Spleen (tissue), 11 donors: ENCODE measurements around the gene RPL23. TPM values are rescaled to one million over a fixed set of nuclear protein-coding genes. Genes with fewer than 3 reads are reported as not detected.

Experiments used
- DNase-seq: peaks from one replicate; pipeline ENCODE4 v3.0.0-alpha.2; 2020
- H3K27ac ChIP-seq, 8 donors: fragments of 200-600 bp; sonication (generic) in 7 of 8; 1 replicate in 4 of 8; 2 replicates in 4 of 8; pipeline versions ENCODE4 v1.5.0 to v1.8.0; 2016 to 2021; ENCODE audit warnings: inconsistent platforms in 4 of 8, mild to moderate bottlenecking in 4 of 8, moderate library complexity in 1 of 8
- H3K27me3 ChIP-seq, 7 donors: fragments of 200-600 bp; sonication (generic) in 6 of 7; replicated peaks in 1 of 7; 1 replicate in 4 of 7; 2 replicates in 3 of 7; pipeline versions ENCODE4 v1.5.0 to v1.8.0; 2016 to 2021; ENCODE audit warnings: inconsistent platforms in 3 of 7, mild to moderate bottlenecking in 1 of 7
- H3K36me3 ChIP-seq, 6 donors: fragments of 200-600 bp; sonication (generic) in 5 of 6; 1 replicate in 4 of 6; 2 replicates in 2 of 6; pipeline versions ENCODE4 v1.5.0 to v1.8.0; 2016 to 2021; ENCODE audit warnings: inconsistent platforms in 2 of 6
- H3K4me1 ChIP-seq, 6 donors: fragments of 200-600 bp; sonication (generic) in 5 of 6; 1 replicate in 3 of 6; 2 replicates in 3 of 6; pipeline versions ENCODE4 v1.5.0 to v1.8.0; 2016 to 2021; ENCODE audit warnings: inconsistent platforms in 3 of 6
- H3K4me3 ChIP-seq, 8 donors: fragments of 200-600 bp; sonication (generic) in 7 of 8; 1 replicate in 4 of 8; 2 replicates in 4 of 8; pipeline versions ENCODE4 v1.5.0 to v1.8.0; 2016 to 2021; ENCODE audit warnings: inconsistent platforms in 4 of 8, mild to moderate bottlenecking in 4 of 8, moderate library complexity in 2 of 8
- H3K9me3 ChIP-seq, 8 donors: fragments of 200-600 bp; sonication (generic) in 7 of 8; 1 replicate in 4 of 8; 2 replicates in 4 of 8; pipeline versions ENCODE4 v1.5.0 to v1.8.0; 2016 to 2021; ENCODE audit warnings: inconsistent platforms in 4 of 8
- CTCF ChIP-seq, 11 experiments: fragments of 200-600 bp in 7 of 11; fragments of 450-650 bp in 4 of 11; sonication (generic) in 4 of 11; IDR thresholded peaks in 8 of 11; conservative IDR thresholded peaks in 3 of 11; 1 replicate in 7 of 11; 2 replicates in 4 of 11; pipeline versions ENCODE4 v1.4.0 to v1.8.0; 2016 to 2021; ENCODE audit warnings: antibody characterized with exemption in 11 of 11, inconsistent platforms in 4 of 11, mild to moderate bottlenecking in 1 of 11
- POLR2A ChIP-seq, 3 donors: fragments of 450-650 bp; IDR thresholded peaks; one replicate each; pipeline ENCODE4 v1.5.1; 2017; ENCODE audit warnings: antibody characterized with exemption in 3 of 3, mild to moderate bottlenecking in 1 of 3
- POLR2AphosphoS5 ChIP-seq, 3 donors: sonication (generic); formaldehyde crosslinking; IDR thresholded peaks; one replicate each; pipeline ENCODE4 v1.5.1; 2017; ENCODE audit warnings: antibody characterized with exemption in 3 of 3
- WGBS, 5 donors: extraction: QIAGEN DNeasy Blood & Tissue Kit in 3 of 5; methylation state at CpG; one replicate each; pipeline versions ENCODE4 v1.1.5 to v1.1.7; 2013 to 2018; 5-methylcytosine and 5-hydroxymethylcytosine counted together
- intact Hi-C: fragments of 100-400 bp; cut with DNase I; formaldehyde crosslinking; loops from one replicate; pipeline ENCODE4 v1.15.0; 2023; ENCODE audit warnings: low total_unique reads
- polyA plus RNA-seq, 3 donors: library from polyadenylated mRNA; stranded (reverse); fragments of 200-250 nt; gene quantifications; one replicate each; pipeline ENCODE4 v1.2.1, GENCODE V29; 2013
- total RNA-seq, 7 donors: library from RNA; depleted of rRNA in 3 of 7; stranded (reverse); fragments of >200 nt in 3 of 7; fragmentation: NEBNext Ultra II Directional in 4 of 7; extraction: Animal tissue kit (Norgen Biotek cat#: 25700) in 4 of 7; gene quantifications; one replicate each; pipeline versions ENCODE4 v1.1.0 to v1.2.1, GENCODE V29; 2016 to 2021
- donor health status: healthy with polysubstance abuse.
- donor health status: DM: no; HTN: no; CAD: no; lungs with moderate emphysema.
- donor health status: DM: no; HTN: no; CAD: no.
- donor health status: Bipolar disorder and iron deficiency.
- donor health status: healthy.
- donor health status: DM: no; HTN: no; CAD: no.
- donor health status: DM: yes; HTN: yes; CAD: no.

Gene RPL23
- total and polyA plus RNA-seq, 10 donors, result 1,006 to 6,883 (median 1,760) TPM

GRCh38 chr17:38881600-38882191 is 28.2 kb upstream of the RPL23 start:
- H3K27me3 ChIP-seq, result no peaks in the 10 kb centered on the region
- intact Hi-C loops, result no loop called here
- DNase-seq, result no peak
- H3K9me3 ChIP-seq, result no peaks in the 10 kb centered on the region
- TF ChIP-seq CTCF (IDR thresholded peaks at IDR 0.05 in 8 of 11, conservative IDR thresholded peaks at IDR 0.05 in 3 of 11), result no peak
- peak; percentile 55 to 79 (median 75) for TF ChIP-seq POLR2AphosphoS5 (IDR thresholded peaks at IDR 0.05)
- no peak for TF ChIP-seq POLR2A (IDR thresholded peaks at IDR 0.05)
- peak overlapping the region in 7 of 8 donors; percentile 3 to 84 (median 52) for H3K27ac ChIP-seq
- WGBS, 5 donors, result 32 to 47% (median 44%) methylated on average over 4 to 8 of the region's 8 CpGs
- H3K36me3 ChIP-seq, result peaks cover 0 to 89% (median 48%) of the 10 kb centered on the region in 6 donors
- no peak overlapping the region for H3K4me3 ChIP-seq
- H3K4me1 ChIP-seq, result peaks cover 73 to 100% (median 98%) of the 10 kb centered on the region in 6 donors

GRCh38 chr17:38879878-38880665 is 26.6 kb upstream of the RPL23 start:
- peaks cover 0 to 89% (median 46%) of the 10 kb centered on the region in 6 donors for H3K36me3 ChIP-seq
- TF ChIP-seq POLR2AphosphoS5 (IDR thresholded peaks at IDR 0.05), result no peak
- TF ChIP-seq POLR2A (IDR thresholded peaks at IDR 0.05), result no peak
- no peaks in the 10 kb centered on the region for H3K9me3 ChIP-seq
- no peaks in the 10 kb centered on the region for H3K27me3 ChIP-seq
- no peak for DNase-seq
- peaks cover 78 to 100% (median 98%) of the 10 kb centered on the region in 6 donors for H3K4me1 ChIP-seq
- peak overlapping the region in 2 of 8 donors; percentile 2 to 6 for H3K4me3 ChIP-seq
- H3K27ac ChIP-seq, result peak overlapping the region in 7 of 8 donors; percentile 3 to 84 (median 52)
- intact Hi-C loops, result no loop called here
- 33 to 57% (median 48%) methylated on average over 5 to 6 of the region's 6 CpGs for WGBS, 5 donors

- 23 to 62% (median 40%) methylated on average over 6 to 7 of the region's 7 CpGs for WGBS, 5 donors
- Histone ChIP-seq H3K27me3 (no peaks in the 10 kb centered on the region), H3K27ac (peak overlapping the region in 7 of 8 donors; percentile 35 to 97 (median 70)), H3K4me1 (peaks cover 79 to 100% (median 98%) of the 10 kb centered on the region in 6 donors), H3K4me3 (peak overlapping the region in 1 of 8 donors; percentile 31), H3K9me3 (no peaks in the 10 kb centered on the region), H3K36me3 (peaks cover 0 to 100% (median 46%) of the 10 kb centered on the region in 6 donors)
- intact Hi-C loops, result no loop called here
- no peak for TF ChIP-seq POLR2A (IDR thresholded peaks at IDR 0.05)
- peak in 1 of 11 experiments; percentile 28 for TF ChIP-seq CTCF (IDR thresholded peaks at IDR 0.05 in 8 of 11, conservative IDR thresholded peaks at IDR 0.05 in 3 of 11)
- peak in 2 of 3 donors; percentile 49 to 66 for TF ChIP-seq POLR2AphosphoS5 (IDR thresholded peaks at IDR 0.05)
- peak; percentile 90 for DNase-seq
These were observed 23.8 kb upstream of the RPL23 start for GRCh38 chr17:38877130-38877851.

- H3K4me1 ChIP-seq, result peaks cover 70 to 100% (median 93%) of the 10 kb centered on the region in 6 donors
- H3K4me3 ChIP-seq, result peak overlapping the region in 1 of 8 donors; percentile 12
- peak overlapping the region in 5 of 8 donors; percentile 58 to 99 (median 98) for H3K27ac ChIP-seq
These were observed 22.1 kb upstream of the RPL23 start for GRCh38 chr17:38875477-38876075.

More at GRCh38 chr17:38875477-38876075, 22.1 kb upstream of the RPL23 start:
- Histone ChIP-seq H3K36me3 (peaks cover 0 to 88% (median 29%) of the 10 kb centered on the region in 6 donors), H3K9me3 (no peaks in the 10 kb centered on the region), H3K27me3 (no peaks in the 10 kb centered on the region)
- no peak for DNase-seq
- WGBS, 5 donors, result 62 to 82% (median 77%) methylated on average over 5 of the region's 5 CpGs
- intact Hi-C loops, result no loop called here
- TF ChIP-seq CTCF (IDR thresholded peaks at IDR 0.05 in 8 of 11, conservative IDR thresholded peaks at IDR 0.05 in 3 of 11) (no peak), POLR2A (IDR thresholded peaks at IDR 0.05) (no peak), POLR2AphosphoS5 (IDR thresholded peaks at IDR 0.05) (no peak)
